Breast epithelium (tissue), 4 donors: ENCODE results near the gene ANXA4. TPM values are rescaled to one million over a fixed set of nuclear protein-coding genes. Genes with fewer than 3 reads are reported as not detected.

Experiments used
- DNase-seq, 2 donors: peaks; one replicate each; pipeline ENCODE4 v3.0.0-alpha.2; 2019; ENCODE audit warnings: low spot score in 2 of 2
- H3K27ac ChIP-seq, 2 donors: fragments of 200-600 bp; sonication (generic) in 1 of 2; one replicate each; pipeline ENCODE4 v1.5.1; 2016 to 2019; ENCODE audit warnings: mild to moderate bottlenecking in 1 of 2
- H3K27me3 ChIP-seq, 2 donors: fragments of 200-600 bp; sonication (generic) in 1 of 2; one replicate each; pipeline versions ENCODE4 v1.5.1 to v1.6.0; 2017 to 2019; ENCODE audit warnings: control low read depth in 1 of 2, mild to moderate bottlenecking in 1 of 2
- H3K36me3 ChIP-seq: fragments of 200-600 bp; one replicate; pipeline ENCODE4 v1.5.1; 2019
- H3K4me1 ChIP-seq, 2 donors: fragments of 200-600 bp; sonication (generic); one replicate each; pipeline ENCODE4 v1.5.1; 2016 to 2019; ENCODE audit warnings: control low read depth in 1 of 2
- H3K4me3 ChIP-seq, 3 donors: fragments of 200-600 bp; sonication (generic); 1 replicate in 2 of 3; 2 replicates in 1 of 3; pipeline ENCODE4 v1.5.1; 2016 to 2019; ENCODE audit warnings: mild to moderate bottlenecking in 3 of 3, moderate library complexity in 2 of 3
- H3K9me3 ChIP-seq, 2 donors: fragments of 200-600 bp; sonication (generic) in 1 of 2; one replicate each; pipeline ENCODE4 v1.5.1; 2016 to 2019; ENCODE audit warnings: control low read depth in 1 of 2
- CTCF ChIP-seq, 3 donors: fragments of 450-650 bp; IDR thresholded peaks; one replicate each; pipeline ENCODE4 v1.5.1; 2016 to 2017; ENCODE audit warnings: antibody characterized with exemption in 3 of 3, mild to moderate bottlenecking in 3 of 3, moderate library complexity in 3 of 3
- POLR2A ChIP-seq: fragments of 450-650 bp; IDR thresholded peaks from one replicate; pipeline ENCODE4 v1.6.1; 2016; ENCODE audit warnings: antibody characterized with exemption, mild to moderate bottlenecking, moderate library complexity
- POLR2AphosphoS5 ChIP-seq, 3 donors: sonication (generic); formaldehyde crosslinking; IDR thresholded peaks; one replicate each; pipeline ENCODE4 v1.6.1; 2017; ENCODE audit warnings: antibody characterized with exemption in 3 of 3
- intact Hi-C: fragments of 100-400 bp; cut with DNase I; formaldehyde crosslinking; loops from one replicate; pipeline ENCODE4 v1.15.1; 2023; ENCODE audit warnings: low total_unique reads
- total RNA-seq, 3 donors: library from RNA; depleted of rRNA; stranded (reverse); fragments of >200 nt; gene quantifications; one replicate each; pipeline ENCODE4 v1.1.0, GENCODE V29; 2016

ANXA4 gene
- total RNA-seq, 3 donors from 2014 or later: 61.6 to 77.1 (median 65.6) TPM

GRCh38 chr2:69804416-69804815 lies 62.5 kb downstream of the ANXA4 start:
- Histone ChIP-seq H3K9me3 (no peaks in the 10 kb centered on the region), H3K27ac (no peak overlapping the region), H3K27me3 (no peaks in the 10 kb centered on the region), H3K36me3 (no peaks in the 10 kb centered on the region), H3K4me1 (no peaks in the 10 kb centered on the region), H3K4me3 (no peak overlapping the region)
- DNase-seq: no peak
- TF ChIP-seq CTCF (IDR thresholded peaks at IDR 0.05): no peak
- TF ChIP-seq POLR2A: no peak
- TF ChIP-seq POLR2AphosphoS5 (IDR thresholded peaks at IDR 0.05): no peak
- intact Hi-C loops: no loop called here

- no peaks in the 10 kb centered on the region for H3K36me3 ChIP-seq
- TF ChIP-seq POLR2A: no peak
- no peak for TF ChIP-seq CTCF (IDR thresholded peaks at IDR 0.05)
- TF ChIP-seq POLR2AphosphoS5 (IDR thresholded peaks at IDR 0.05): no peak
- H3K4me1 ChIP-seq: no peaks in the 10 kb centered on the region
- no peak overlapping the region for H3K4me3 ChIP-seq
- no peaks in the 10 kb centered on the region for H3K9me3 ChIP-seq
- H3K27ac ChIP-seq: no peak overlapping the region
- intact Hi-C loops: no loop called here
- H3K27me3 ChIP-seq: no peaks in the 10 kb centered on the region
- no peak for DNase-seq
These were observed 64.0 kb downstream of the ANXA4 start for GRCh38 chr2:69805887-69806286.

- Histone ChIP-seq H3K4me1 (no peaks in the 10 kb centered on the region), H3K27ac (no peak overlapping the region), H3K27me3 (no peaks in the 10 kb centered on the region), H3K36me3 (no peaks in the 10 kb centered on the region), H3K4me3 (no peak overlapping the region), H3K9me3 (no peaks in the 10 kb centered on the region)
- DNase-seq: no peak
- intact Hi-C loops: no loop called here
- TF ChIP-seq POLR2AphosphoS5 (IDR thresholded peaks at IDR 0.05) (no peak), POLR2A (no peak), CTCF (IDR thresholded peaks at IDR 0.05) (no peak)
These were observed 66.0 kb downstream of the ANXA4 start for GRCh38 chr2:69807821-69808540.

GRCh38 chr2:69810550-69810949 lies 68.6 kb downstream of the ANXA4 start:
- intact Hi-C loops: no loop called here
- H3K4me1 ChIP-seq: no peaks in the 10 kb centered on the region
- no peaks in the 10 kb centered on the region for H3K36me3 ChIP-seq
- H3K4me3 ChIP-seq: no peak overlapping the region
- TF ChIP-seq POLR2AphosphoS5 (IDR thresholded peaks at IDR 0.05) (no peak), CTCF (IDR thresholded peaks at IDR 0.05) (no peak), POLR2A (no peak)
- no peak overlapping the region for H3K27ac ChIP-seq
- H3K9me3 ChIP-seq: no peaks in the 10 kb centered on the region
- no peaks in the 10 kb centered on the region for H3K27me3 ChIP-seq
- DNase-seq: no peak

GRCh38 chr2:69811018-69811417 lies 69.1 kb downstream of the ANXA4 start:
- intact Hi-C loops: no loop called here

More at GRCh38 chr2:69811018-69811417, 69.1 kb downstream of the ANXA4 start:
- Histone ChIP-seq H3K27me3 (no peaks in the 10 kb centered on the region), H3K27ac (no peak overlapping the region), H3K4me3 (no peak overlapping the region), H3K9me3 (no peaks in the 10 kb centered on the region), H3K36me3 (no peaks in the 10 kb centered on the region), H3K4me1 (no peaks in the 10 kb centered on the region)
- DNase-seq: no peak
- TF ChIP-seq POLR2AphosphoS5 (IDR thresholded peaks at IDR 0.05): no peak
- TF ChIP-seq CTCF (IDR thresholded peaks at IDR 0.05): no peak
- no peak for TF ChIP-seq POLR2A
